Measurements from ENCODE around the gene DCAF4. TPM values are rescaled to one million over a fixed set of nuclear protein-coding genes. Genes with fewer than 3 reads are reported as not detected.

DCAF4 gene
- total RNA-seq, 1 donor from 2014 or later, result 14.3 TPM

DNA sequence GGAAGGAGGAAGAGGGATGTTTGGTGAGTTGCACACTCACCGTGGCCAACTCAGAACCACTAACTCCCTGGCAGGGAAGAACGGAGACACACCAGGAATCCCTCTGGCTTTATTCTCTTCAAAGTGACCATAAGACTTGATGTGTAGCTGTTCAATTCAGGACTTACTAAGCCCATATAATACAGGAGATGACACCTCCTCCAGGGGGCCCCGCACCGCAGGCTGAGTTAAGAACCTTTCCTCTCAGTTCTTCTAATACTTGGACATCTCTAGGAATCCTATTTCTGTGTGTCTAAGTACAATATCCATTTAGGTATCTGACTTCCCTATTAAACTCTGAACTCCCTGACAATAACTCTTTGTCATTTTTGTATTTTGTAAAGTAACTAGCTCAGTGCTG, 49.5 kb downstream of the DCAF4 start:
- Mint-ChIP-seq H3K36me3 (ENCODE audit: unreplicated experiment) (peaks cover 57% of the 10 kb centered on the region), H3K27me3 (ENCODE audit: unreplicated experiment) (no peaks in the 10 kb centered on the region), H3K27ac (ENCODE audit: unreplicated experiment) (no peak overlapping the region), H3K4me3 (ENCODE audit: unreplicated experiment) (no peak overlapping the region), H3K4me1 (ENCODE audit: unreplicated experiment) (no peaks in the 10 kb centered on the region), H3K9me3 (ENCODE audit: unreplicated experiment) (no peaks in the 10 kb centered on the region)
- TF ChIP-seq, protein P1, sequence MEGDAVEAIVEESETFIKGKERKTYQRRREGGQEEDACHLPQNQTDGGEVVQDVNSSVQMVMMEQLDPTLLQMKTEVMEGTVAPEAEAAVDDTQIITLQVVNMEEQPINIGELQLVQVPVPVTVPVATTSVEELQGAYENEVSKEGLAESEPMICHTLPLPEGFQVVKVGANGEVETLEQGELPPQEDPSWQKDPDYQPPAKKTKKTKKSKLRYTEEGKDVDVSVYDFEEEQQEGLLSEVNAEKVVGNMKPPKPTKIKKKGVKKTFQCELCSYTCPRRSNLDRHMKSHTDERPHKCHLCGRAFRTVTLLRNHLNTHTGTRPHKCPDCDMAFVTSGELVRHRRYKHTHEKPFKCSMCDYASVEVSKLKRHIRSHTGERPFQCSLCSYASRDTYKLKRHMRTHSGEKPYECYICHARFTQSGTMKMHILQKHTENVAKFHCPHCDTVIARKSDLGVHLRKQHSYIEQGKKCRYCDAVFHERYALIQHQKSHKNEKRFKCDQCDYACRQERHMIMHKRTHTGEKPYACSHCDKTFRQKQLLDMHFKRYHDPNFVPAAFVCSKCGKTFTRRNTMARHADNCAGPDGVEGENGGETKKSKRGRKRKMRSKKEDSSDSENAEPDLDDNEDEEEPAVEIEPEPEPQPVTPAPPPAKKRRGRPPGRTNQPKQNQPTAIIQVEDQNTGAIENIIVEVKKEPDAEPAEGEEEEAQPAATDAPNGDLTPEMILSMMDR (IDR thresholded peaks at IDR 0.05), result peak; percentile 19
- no peak for DNase-seq (ENCODE audit: extremely low spot score, unreplicated experiment)

DNA sequence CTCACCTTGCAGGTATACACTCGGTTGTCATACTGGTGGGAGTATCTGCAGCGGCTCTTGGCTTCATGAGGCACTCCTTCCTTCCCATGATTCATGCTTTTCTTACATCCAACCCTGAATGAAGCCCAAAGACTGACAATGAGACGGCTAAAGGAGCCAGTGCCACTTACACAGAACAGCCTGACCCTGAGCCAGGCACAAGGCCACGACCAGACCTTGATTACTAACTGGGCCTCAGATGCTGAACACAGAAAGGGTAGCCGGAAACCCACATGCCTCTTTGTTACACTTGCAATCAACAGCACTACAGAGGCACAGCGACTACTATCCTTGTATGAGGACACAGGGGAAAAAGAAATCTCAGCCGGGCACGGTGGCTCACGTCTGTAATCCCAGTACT, 52.6 kb downstream of the DCAF4 start:
- H3K9me3 Mint-ChIP-seq (ENCODE audit: unreplicated experiment), result no peaks in the 10 kb centered on the region
- H3K4me1 Mint-ChIP-seq (ENCODE audit: unreplicated experiment), result no peaks in the 10 kb centered on the region
- H3K27me3 Mint-ChIP-seq (ENCODE audit: unreplicated experiment), result no peaks in the 10 kb centered on the region
- H3K27ac Mint-ChIP-seq (ENCODE audit: unreplicated experiment), result no peak overlapping the region
- peaks cover 58% of the 10 kb centered on the region for H3K36me3 Mint-ChIP-seq (ENCODE audit: unreplicated experiment)
- no peak overlapping the region for H3K4me3 Mint-ChIP-seq (ENCODE audit: unreplicated experiment)
- no peak for DNase-seq (ENCODE audit: extremely low spot score, unreplicated experiment)
- TF ChIP-seq, protein P1 (IDR thresholded peaks at IDR 0.05), result no peak

DNA sequence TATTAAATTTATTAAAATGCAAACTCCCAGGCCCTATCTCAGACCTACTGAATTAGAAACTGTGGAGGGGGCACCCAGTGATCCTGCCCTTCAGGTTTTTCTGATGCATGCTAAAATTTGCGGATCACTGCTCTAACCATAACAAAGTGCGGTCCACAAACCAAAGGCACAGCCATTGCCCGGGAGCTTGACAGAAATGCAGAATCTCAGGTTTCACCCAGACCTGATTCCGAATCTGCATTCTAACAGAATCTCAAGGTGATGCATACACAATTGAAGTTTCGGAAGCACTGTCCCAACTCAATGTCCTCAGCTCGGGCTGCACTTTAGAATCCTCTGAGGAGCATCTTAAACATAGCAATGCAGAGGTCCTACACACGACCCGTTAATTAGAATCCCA, 54.6 kb downstream of the DCAF4 start:
- Mint-ChIP-seq H3K27me3 (ENCODE audit: unreplicated experiment) (no peaks in the 10 kb centered on the region), H3K4me1 (ENCODE audit: unreplicated experiment) (no peaks in the 10 kb centered on the region), H3K9me3 (ENCODE audit: unreplicated experiment) (no peaks in the 10 kb centered on the region), H3K27ac (ENCODE audit: unreplicated experiment) (no peak overlapping the region), H3K36me3 (ENCODE audit: unreplicated experiment) (peaks cover 54% of the 10 kb centered on the region), H3K4me3 (ENCODE audit: unreplicated experiment) (no peak overlapping the region)
- DNase-seq (ENCODE audit: extremely low spot score, unreplicated experiment), result no peak
- TF ChIP-seq, protein P1 (IDR thresholded peaks at IDR 0.05), result no peak

DNA sequence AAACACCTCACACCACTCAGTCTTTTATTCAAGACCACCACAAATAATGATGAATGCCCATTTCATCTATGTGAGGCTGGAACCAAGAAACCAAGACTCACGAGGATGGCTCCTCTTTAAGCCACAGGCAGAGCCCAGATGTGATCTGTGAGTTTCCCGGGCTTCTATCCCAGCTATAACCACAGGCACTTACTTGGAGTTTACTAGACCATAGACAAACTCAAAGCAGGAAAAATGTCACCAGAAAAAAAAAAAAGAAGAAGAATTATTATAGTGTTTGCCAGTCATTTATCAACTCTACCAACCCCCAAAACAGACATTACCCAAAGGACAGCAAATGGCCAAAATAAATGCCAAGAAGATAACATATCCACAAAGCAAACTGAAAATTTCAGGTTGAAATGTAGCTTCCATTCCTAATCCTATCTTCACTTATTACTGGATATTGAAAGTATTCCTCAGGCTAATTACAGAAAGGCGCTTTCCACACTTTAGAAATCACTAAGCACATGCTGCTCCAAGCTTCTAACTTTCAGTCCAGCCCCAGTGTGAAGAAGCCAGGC, 56.0 kb downstream of the DCAF4 start:
- Mint-ChIP-seq H3K27me3 (ENCODE audit: unreplicated experiment) (no peaks in the 10 kb centered on the region), H3K4me3 (ENCODE audit: unreplicated experiment) (no peak overlapping the region), H3K27ac (ENCODE audit: unreplicated experiment) (no peak overlapping the region), H3K36me3 (ENCODE audit: unreplicated experiment) (peaks cover 50% of the 10 kb centered on the region), H3K4me1 (ENCODE audit: unreplicated experiment) (no peaks in the 10 kb centered on the region), H3K9me3 (ENCODE audit: unreplicated experiment) (no peaks in the 10 kb centered on the region)
- no peak for DNase-seq (ENCODE audit: extremely low spot score, unreplicated experiment)
- TF ChIP-seq, protein P1 (IDR thresholded peaks at IDR 0.05), result no peak

DNA sequence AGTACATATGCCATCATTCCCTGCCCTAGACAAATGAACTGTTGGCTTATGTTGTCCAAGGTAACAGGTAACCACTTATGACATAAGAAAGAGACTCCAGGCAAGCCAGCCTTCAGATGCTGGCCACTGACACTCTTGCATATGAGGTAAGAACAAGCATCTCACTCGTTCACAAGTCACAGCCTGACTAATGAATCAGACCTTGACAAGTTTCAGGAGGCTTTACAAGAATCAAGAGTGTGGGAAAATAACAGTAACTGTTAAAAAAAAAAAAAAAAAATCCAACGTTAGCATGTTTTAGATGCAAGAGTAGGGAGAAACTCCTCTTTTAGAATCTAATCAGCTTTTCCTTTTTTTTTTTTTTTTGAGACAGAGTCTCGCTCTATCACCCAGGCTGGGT, 60.0 kb downstream of the DCAF4 start:
- DNase-seq (ENCODE audit: extremely low spot score, unreplicated experiment), result no peak
- H3K9me3 Mint-ChIP-seq (ENCODE audit: unreplicated experiment), result no peaks in the 10 kb centered on the region
- H3K36me3 Mint-ChIP-seq (ENCODE audit: unreplicated experiment), result peaks cover 42% of the 10 kb centered on the region
- no peak overlapping the region for H3K27ac Mint-ChIP-seq (ENCODE audit: unreplicated experiment)
- TF ChIP-seq, protein P1 (IDR thresholded peaks at IDR 0.05), result no peak
- H3K4me3 Mint-ChIP-seq (ENCODE audit: unreplicated experiment), result no peak overlapping the region
- no peaks in the 10 kb centered on the region for H3K4me1 Mint-ChIP-seq (ENCODE audit: unreplicated experiment)
- no peaks in the 10 kb centered on the region for H3K27me3 Mint-ChIP-seq (ENCODE audit: unreplicated experiment)
